ENCODE data around the gene COL5A1.

GRCh38 chr9:134748591-134748990 lies 107.0 kb downstream of the COL5A1 start:
- TF ChIP-seq CTCF (conservative IDR thresholded peaks at IDR 0.05 in 1 of 2, IDR thresholded peaks at IDR 0.05 in 1 of 2; ENCODE audit: low read depth in 1 of 2, low read length in 2 of 2) (no peak), EZH2 (IDR thresholded peaks at IDR 0.05; ENCODE audit: low read length, missing control alignments) (no peak)

All from fibroblast of lung (primary cell).